IMR-90 (cell line): Measurements from ENCODE around the gene COX4I1. TPM values are rescaled to one million over a fixed set of nuclear protein-coding genes. Genes with fewer than 3 reads are reported as not detected.

Experiments
- ATAC-seq: fragments of 200-7000 bp; cut with Tn5 transposase; 2 replicates; pipeline ENCODE4 v1.9.1; 2020; ENCODE audit warnings: low read depth, mild to moderate bottlenecking, moderate library complexity
- BruUV-seq: library from RNA; stranded (reverse); fragments of 400-500 nt; replicated peaks from 2 replicates; lab custom pipeline; 2021; lab: Mats Ljungman, UMichigan
- CTCF ChIA-PET: fragments of 300-600 bp; formaldehyde crosslinking; extraction: SDS; loops from one replicate; lab custom pipeline; 2021; ENCODE audit warnings: antibody characterized with exemption; lab: Yijun Ruan, JAX
- POLR2A ChIA-PET: fragments of 300-600 bp; sonication (Branson Sonifier 250); formaldehyde crosslinking; loops from one replicate; lab custom pipeline; 2022; ENCODE audit warnings: antibody characterized with exemption; ENCODE audit not compliant: unreplicated experiment; lab: Charles Lee
- DNase-seq: peaks from one replicate; pipeline ENCODE4 v3.0.0; 2013
- H2AFZ ChIP-seq: replicated peaks from 2 replicates; pipeline ENCODE3; 2013; ENCODE audit warnings: low read length, mild to moderate bottlenecking; ENCODE audit not compliant: poor library complexity
- H2AK5ac ChIP-seq: 2 replicates; pipeline ENCODE4 v1.6.1; 2013; ENCODE audit warnings: low read depth, low read length, inconsistent platforms
- H2AK9ac ChIP-seq: replicated peaks from 2 replicates; pipeline ENCODE3; 2013; ENCODE audit warnings: mild to moderate bottlenecking, low read depth, low read length, moderate library complexity; ENCODE audit not compliant: poor library complexity
- H2BK120ac ChIP-seq: 2 replicates; pipeline ENCODE4 v1.6.1; 2013; ENCODE audit warnings: low read depth, low read length, inconsistent platforms
- H2BK15ac ChIP-seq: 3 replicates; pipeline ENCODE4 v1.6.1; 2013; ENCODE audit warnings: low read depth, low read length, inconsistent platforms
- H2BK20ac ChIP-seq: 2 replicates; pipeline ENCODE4 v1.6.1; 2013; ENCODE audit warnings: low read depth, mild to moderate bottlenecking, inconsistent platforms, low read length, moderate library complexity
- H2BK5ac ChIP-seq: 2 replicates; pipeline ENCODE4 v1.6.1; 2013; ENCODE audit warnings: mild to moderate bottlenecking, low read depth, low read length, inconsistent platforms; ENCODE audit not compliant: poor library complexity, severe bottlenecking
- H3K14ac ChIP-seq: replicated peaks from 2 replicates; pipeline ENCODE4 v1.6.1; 2013; ENCODE audit warnings: low read depth, low read length, inconsistent platforms
- H3K18ac ChIP-seq: 2 replicates; pipeline ENCODE4 v1.6.1; 2013; ENCODE audit warnings: low read depth, low read length, control low read depth
- H3K23ac ChIP-seq: 2 replicates; pipeline ENCODE4 v1.6.1; 2013; ENCODE audit warnings: low read depth, low read length, inconsistent platforms
- H3K27ac ChIP-seq: 2 replicates; pipeline ENCODE4 v1.5.1; 2013; ENCODE audit warnings: mild to moderate bottlenecking, control low read depth, low read length; ENCODE audit not compliant: insufficient read depth
- H3K27me3 ChIP-seq: 2 replicates; pipeline ENCODE4 v1.6.1; 2013; ENCODE audit warnings: low read length; ENCODE audit not compliant: control insufficient read depth, insufficient read depth
- H3K36me3 ChIP-seq: 2 replicates; pipeline ENCODE4 v1.6.1; 2013; ENCODE audit warnings: low read length, mixed read lengths; ENCODE audit not compliant: control insufficient read depth, insufficient read depth
- H3K4ac ChIP-seq: 2 replicates; pipeline ENCODE4 v1.6.1; 2013; ENCODE audit warnings: low read depth, low read length, inconsistent platforms
- H3K4me1 ChIP-seq: 2 replicates; pipeline ENCODE4 v1.6.1; 2013; ENCODE audit warnings: low read length, mixed read lengths; ENCODE audit not compliant: control insufficient read depth, insufficient read depth
- H3K4me2 ChIP-seq: 2 replicates; pipeline ENCODE4 v1.6.1; 2013; ENCODE audit warnings: low read depth, mild to moderate bottlenecking, control low read depth, low read length, moderate library complexity
- H3K4me3 ChIP-seq: 2 replicates; pipeline ENCODE4 v1.5.1; 2013; ENCODE audit warnings: low read depth, mild to moderate bottlenecking, control low read depth, low read length, moderate library complexity; ENCODE audit not compliant: insufficient read depth
- H3K56ac ChIP-seq: 2 replicates; pipeline ENCODE4 v1.6.1; 2013; ENCODE audit warnings: low read length, inconsistent platforms; ENCODE audit not compliant: insufficient read depth; ENCODE audit errors: extremely low read depth
- H3K79me1 ChIP-seq, 2 experiments: 2 replicates each; pipeline ENCODE4 v1.6.1; 2013; ENCODE audit warnings: low read length in 2 of 2, inconsistent platforms in 1 of 2, low read depth in 1 of 2
- H3K9ac ChIP-seq: 2 replicates; pipeline ENCODE4 v1.6.1; 2013; ENCODE audit warnings: low read depth, low read length, control low read depth
- H3K9me1 ChIP-seq: 2 replicates; pipeline ENCODE4 v1.6.1; 2013; ENCODE audit warnings: low read length, inconsistent platforms; ENCODE audit not compliant: insufficient read depth
- H3K9me3 ChIP-seq: 2 replicates; pipeline ENCODE4 v1.6.1; 2013; ENCODE audit warnings: low read length; ENCODE audit not compliant: control insufficient read depth, insufficient read depth
- H4K20me1 ChIP-seq: 2 replicates; pipeline ENCODE4 v1.6.1; 2013; ENCODE audit warnings: low read length, inconsistent platforms; ENCODE audit not compliant: insufficient read depth
- H4K5ac ChIP-seq: 2 replicates; pipeline ENCODE4 v1.6.1; 2013; ENCODE audit warnings: mild to moderate bottlenecking, low read depth, low read length, control low read depth
- H4K8ac ChIP-seq, 2 experiments: 2 replicates each; pipeline ENCODE4 v1.6.1; 2013; ENCODE audit warnings: low read depth in 2 of 2, low read length in 2 of 2, control low read depth in 1 of 2, inconsistent platforms in 1 of 2
- H4K91ac ChIP-seq: 2 replicates; pipeline ENCODE4 v1.6.1; 2013; ENCODE audit warnings: low read depth, low read length, inconsistent platforms; ENCODE audit not compliant: insufficient read depth
- CHD1 ChIP-seq: IDR thresholded peaks from 2 replicates; pipeline ENCODE4 v1.6.1; 2012; ENCODE audit warnings: low read depth, low read length, improper control_type of control experiment
- CTCF ChIP-seq: conservative IDR thresholded peaks from 2 replicates; pipeline ENCODE4 v1.5.1; 2012; ENCODE audit warnings: mild to moderate bottlenecking, low read depth, low read length, improper control_type of control experiment
- FOS ChIP-seq: fragments of 150-350 bp; IDR thresholded peaks from 2 replicates; pipeline ENCODE4 v1.6.1; 2016; ENCODE audit warnings: low read depth, low read length
- MXI1 ChIP-seq: IDR thresholded peaks from 2 replicates; pipeline ENCODE4 v1.6.1; 2012; ENCODE audit warnings: low read depth, mild to moderate bottlenecking, low read length, moderate library complexity, borderline replicate concordance
- RAD21 ChIP-seq: IDR thresholded peaks from 2 replicates; pipeline ENCODE4 v1.6.1; 2012; ENCODE audit warnings: low read length, improper control_type of control experiment
- SMC3 ChIP-seq: fragments of 150-350 bp; IDR thresholded peaks from 2 replicates; pipeline ENCODE4 v1.6.1; 2016; ENCODE audit warnings: low read depth, mild to moderate bottlenecking, antibody characterized with exemption, low read length, moderate library complexity
- WGBS, 2 experiments: methylation state at CpG; one replicate each; pipeline versions ENCODE4 v1.1.5 to v1.1.7; 2013; ENCODE audit warnings: missing lambda C conversion rate in 2 of 2; ENCODE audit not compliant: insufficient read length in 1 of 2; ENCODE audit errors: extremely low coverage in 2 of 2; 5-methylcytosine and 5-hydroxymethylcytosine counted together
- dilution Hi-C: fragments of 300-500 bp; cut with HindIII; formaldehyde crosslinking; loops from one replicate; pipeline ENCODE4 v1.14.3; 2018; ENCODE audit warnings: low sequenced_read_pairs; ENCODE audit not compliant: unreplicated experiment
- in situ Hi-C: fragments of 300-500 bp; cut with MboI; formaldehyde crosslinking; loops from 3 replicates; pipeline ENCODE4 v1.14.3; 2019; ENCODE audit warnings: low sequenced_read_pairs, inconsistent platforms, mixed read lengths
- intact Hi-C: fragments of 100-400 bp; cut with micrococcal nuclease; formaldehyde crosslinking; loops from 2 replicates; pipeline ENCODE4 v1.10.0; 2022
- polyA plus RNA-seq, 3 experiments: library from polyadenylated mRNA; depleted of rRNA; stranded (reverse); fragments of >200 nt; gene quantifications; 2 replicates each; pipeline ENCODE4 v1.2.3, GENCODE V29; 2012; ENCODE audit warnings: low replicate concordance in 1 of 3
- total RNA-seq: library from RNA; depleted of rRNA; stranded (reverse); fragments of >200 nt; gene quantifications from 2 replicates; pipeline ENCODE4 v1.2.3, GENCODE V29; 2012

Gene COX4I1
- total and polyA plus RNA-seq, 2 of the 4 experiments (the other 2 are of a cell fraction), result 397 to 700 TPM

GRCh38 chr16:85788819-85789218, 10.7 kb upstream of the COX4I1 start:
- CTCF ChIA-PET, result no interaction called here
- 100% methylated on average over 1 of the region's 11 CpGs; no CpG with 5 or more reads in 1 of the 2 experiments for WGBS, 2 experiments
- in situ Hi-C loops, result no loop called here

More at GRCh38 chr16:85788819-85789218, 10.7 kb upstream of the COX4I1 start:
- H4K8ac ChIP-seq, result no peak overlapping the region
- no peak overlapping the region for H2BK120ac ChIP-seq
- no peaks in the 10 kb centered on the region for H3K9me3 ChIP-seq
- POLR2A ChIA-PET, result no interaction called here
- no peak overlapping the region for H2BK5ac ChIP-seq
- no peaks in the 10 kb centered on the region for H3K27me3 ChIP-seq
- no peak overlapping the region for H3K18ac ChIP-seq
- ATAC-seq, result no peak
- no peak overlapping the region for H3K14ac ChIP-seq
- no peak overlapping the region for H3K23ac ChIP-seq
- H4K91ac ChIP-seq, result no peak overlapping the region
- dilution Hi-C loops (no loop called here), intact Hi-C loops (no loop called here)
- no peak overlapping the region for H2AFZ ChIP-seq
- H3K4me1 ChIP-seq, result peaks cover 9% of the 10 kb centered on the region
- no peak overlapping the region for H2AK5ac ChIP-seq
- no peak overlapping the region for H2AK9ac ChIP-seq
- no peak overlapping the region for H4K5ac ChIP-seq
- peaks cover 57 to 87% of the 10 kb centered on the region in 2 experiments for H3K79me1 ChIP-seq
- no peak overlapping the region for H3K4ac ChIP-seq
- TF ChIP-seq CTCF, result no peak
- no peak for TF ChIP-seq RAD21
- TF ChIP-seq MXI1, result no peak
- no peak for TF ChIP-seq SMC3
- no peak for TF ChIP-seq FOS
- no peak for TF ChIP-seq CHD1
- peaks cover 11% of the 10 kb centered on the region for H3K9me1 ChIP-seq
- no peak overlapping the region for H3K4me2 ChIP-seq
- no peak overlapping the region for H3K27ac ChIP-seq
- peaks cover 71% of the 10 kb centered on the region for H4K20me1 ChIP-seq
- no peak overlapping the region for H2BK15ac ChIP-seq
- no TSS peak for BruUV-seq
- H3K9ac ChIP-seq, result no peak overlapping the region
- peaks cover 37% of the 10 kb centered on the region for H3K36me3 ChIP-seq
- H3K56ac ChIP-seq, result no peak overlapping the region
- H3K4me3 ChIP-seq, result no peak overlapping the region
- no peak overlapping the region for H2BK20ac ChIP-seq
- DNase-seq, result no peak
